ENCODE results near the gene ERCC6L2. TPM values are rescaled to one million over a fixed set of nuclear protein-coding genes. Genes with fewer than 3 reads are reported as not detected.

The ERCC6L2 gene
- total RNA-seq, 1 experiment from 2014 or later: 75.0 TPM

GRCh38 chr9:95876595-95876994, 1.1 kb downstream of the ERCC6L2 start:
- Histone ChIP-seq H3K36me3 (peaks cover 27% of the 10 kb centered on the region), H3K27me3 (replicated peaks) (no peaks in the 10 kb centered on the region), H3K9me3 (replicated peaks) (no peaks in the 10 kb centered on the region), H3K27ac (no peak overlapping the region), H3K4me1 (replicated peaks) (peaks cover 28% of the 10 kb centered on the region), H3K4me3 (no peak overlapping the region)
- DNase-seq (ENCODE audit: low read depth in 1 of 2, low spot score in 2 of 2): no peak

DNA sequence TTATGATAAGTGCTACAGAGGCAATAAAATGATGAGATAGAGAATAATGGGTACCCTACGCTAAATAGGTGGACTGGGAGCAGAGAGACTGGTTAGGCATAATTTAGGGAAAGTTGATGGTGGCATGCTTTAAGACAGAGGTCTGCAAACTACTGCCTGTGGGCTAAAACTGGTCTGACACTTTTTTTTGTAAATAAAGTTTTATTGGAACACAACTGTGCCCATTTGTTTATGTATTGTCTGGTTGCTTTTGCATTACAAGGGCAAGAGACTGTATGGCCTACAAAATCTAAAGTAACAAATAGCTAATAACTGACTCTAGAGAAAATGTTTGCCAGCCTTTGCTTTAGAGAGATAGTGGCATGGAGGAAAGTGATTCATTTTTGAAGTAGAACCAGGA, 2.5 kb downstream of the ERCC6L2 start:
- no peak for DNase-seq (ENCODE audit: low read depth in 1 of 2, low spot score in 2 of 2)
- Histone ChIP-seq H3K4me1 (replicated peaks) (peaks cover 28% of the 10 kb centered on the region), H3K27me3 (replicated peaks) (no peaks in the 10 kb centered on the region), H3K27ac (no peak overlapping the region), H3K9me3 (replicated peaks) (no peaks in the 10 kb centered on the region), H3K4me3 (no peak overlapping the region), H3K36me3 (peaks cover 32% of the 10 kb centered on the region)

- peak in 1 of 2 experiments; percentile 46 for DNase-seq (ENCODE audit: low read depth in 1 of 2, low spot score in 2 of 2)
- Histone ChIP-seq H3K27me3 (replicated peaks) (no peaks in the 10 kb centered on the region), H3K4me1 (replicated peaks) (peaks cover 20% of the 10 kb centered on the region), H3K27ac (peak overlapping the region; percentile 72), H3K4me3 (no peak overlapping the region), H3K9me3 (replicated peaks) (no peaks in the 10 kb centered on the region), H3K36me3 (peaks cover 35% of the 10 kb centered on the region)
Measured at GRCh38 chr9:95879591-95879990, 4.1 kb downstream of the ERCC6L2 start.

DNA sequence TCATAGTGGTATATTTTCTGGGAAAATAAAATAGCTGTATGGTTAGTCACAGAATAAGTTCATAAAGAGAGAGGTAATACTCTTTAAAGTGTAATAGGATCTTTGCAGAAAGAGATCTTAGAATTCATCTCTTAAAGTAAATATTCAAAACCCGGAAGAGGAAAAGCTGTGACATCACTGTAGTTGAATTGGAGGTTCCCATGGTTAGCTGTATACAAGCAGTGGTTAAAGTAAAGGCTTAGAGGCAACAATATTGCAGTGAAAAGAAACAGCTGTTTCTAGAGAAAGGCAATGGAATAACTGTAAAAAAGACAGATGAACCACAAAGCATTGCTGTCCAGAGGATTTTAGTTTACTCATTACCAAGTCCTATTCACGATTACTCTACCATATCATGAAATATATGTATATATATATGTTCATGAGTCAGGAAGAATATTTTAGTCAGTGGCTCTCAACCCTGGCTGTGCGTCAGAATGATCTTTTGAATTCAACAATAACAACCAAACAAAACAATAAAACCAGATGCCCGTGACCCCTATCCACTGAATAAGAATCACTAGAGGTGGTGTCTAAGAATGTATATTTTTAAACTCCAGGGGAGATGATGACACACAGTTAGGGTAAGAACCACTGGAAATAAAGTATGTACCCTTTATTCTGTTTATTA, 4.7 kb downstream of the ERCC6L2 start:
- Histone ChIP-seq H3K9me3 (replicated peaks) (no peaks in the 10 kb centered on the region), H3K36me3 (peaks cover 36% of the 10 kb centered on the region), H3K27ac (peak overlapping the region; percentile 72), H3K4me3 (no peak overlapping the region), H3K4me1 (replicated peaks) (peaks cover 19% of the 10 kb centered on the region), H3K27me3 (replicated peaks) (no peaks in the 10 kb centered on the region)
- DNase-seq (ENCODE audit: low read depth in 1 of 2, low spot score in 2 of 2): peak in 1 of 2 experiments; percentile 72

GRCh38 chr9:95887926-95888497, 12.5 kb downstream of the ERCC6L2 start:
- no peak for DNase-seq (ENCODE audit: low read depth in 1 of 2, low spot score in 2 of 2)
- peaks cover 41% of the 10 kb centered on the region for H3K36me3 ChIP-seq
- H3K27me3 ChIP-seq (replicated peaks): no peaks in the 10 kb centered on the region
- no peak overlapping the region for H3K4me3 ChIP-seq
- H3K9me3 ChIP-seq (replicated peaks): no peaks in the 10 kb centered on the region
- no peaks in the 10 kb centered on the region for H3K4me1 ChIP-seq (replicated peaks)
- H3K27ac ChIP-seq: no peak overlapping the region

GRCh38 chr9:95890594-95890993, 15.1 kb downstream of the ERCC6L2 start:
- Histone ChIP-seq H3K27ac (no peak overlapping the region), H3K9me3 (replicated peaks) (no peaks in the 10 kb centered on the region), H3K27me3 (replicated peaks) (no peaks in the 10 kb centered on the region), H3K4me1 (replicated peaks) (no peaks in the 10 kb centered on the region), H3K4me3 (no peak overlapping the region), H3K36me3 (peaks cover 23% of the 10 kb centered on the region)
- DNase-seq (ENCODE audit: low read depth in 1 of 2, low spot score in 2 of 2): no peak

DNA sequence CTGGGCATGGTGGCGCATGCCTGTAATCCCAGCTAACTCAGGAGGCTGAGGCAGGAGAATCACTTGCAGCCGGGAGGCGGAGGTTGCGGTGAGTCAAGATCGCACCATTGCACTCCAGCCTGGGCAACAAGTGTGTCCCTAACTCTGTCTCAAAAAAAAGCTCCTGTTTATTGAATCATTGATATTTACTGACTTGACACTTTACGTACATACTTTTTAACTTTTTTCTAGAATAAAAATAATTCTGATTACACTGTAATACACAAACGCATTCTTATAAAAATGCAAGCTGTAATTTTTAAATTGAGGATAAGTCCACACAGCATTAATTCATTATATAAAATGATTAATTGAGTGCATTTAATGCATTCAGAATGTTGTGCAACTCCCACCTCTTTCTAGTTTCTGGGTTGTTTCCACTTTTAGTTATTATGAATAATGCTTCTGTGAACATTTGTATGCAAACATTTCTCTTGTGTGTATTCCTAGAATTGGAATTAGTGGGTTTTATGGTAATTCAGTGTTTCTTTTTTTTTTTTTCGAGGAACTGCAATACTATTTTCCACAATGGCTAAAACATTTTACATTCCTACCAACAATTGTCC, 15.7 kb downstream of the ERCC6L2 start:
- H3K4me3 ChIP-seq: no peak overlapping the region
- no peak for DNase-seq (ENCODE audit: low read depth in 1 of 2, low spot score in 2 of 2)
- H3K27ac ChIP-seq: no peak overlapping the region
- H3K4me1 ChIP-seq (replicated peaks): no peaks in the 10 kb centered on the region
- no peaks in the 10 kb centered on the region for H3K9me3 ChIP-seq (replicated peaks)
- peaks cover 19% of the 10 kb centered on the region for H3K36me3 ChIP-seq
- no peaks in the 10 kb centered on the region for H3K27me3 ChIP-seq (replicated peaks)

- H3K4me3 ChIP-seq: no peak overlapping the region
- H3K27ac ChIP-seq: no peak overlapping the region
- peaks cover 9% of the 10 kb centered on the region; the same call in 1 of the 2 replicates for H3K36me3 ChIP-seq
- no peak for DNase-seq (ENCODE audit: low read depth in 1 of 2, low spot score in 2 of 2)
- no peaks in the 10 kb centered on the region for H3K27me3 ChIP-seq (replicated peaks)
- no peaks in the 10 kb centered on the region for H3K9me3 ChIP-seq (replicated peaks)
- H3K4me1 ChIP-seq (replicated peaks): no peaks in the 10 kb centered on the region
Measured at GRCh38 chr9:95892690-95893089, 17.2 kb downstream of the ERCC6L2 start.

DNA sequence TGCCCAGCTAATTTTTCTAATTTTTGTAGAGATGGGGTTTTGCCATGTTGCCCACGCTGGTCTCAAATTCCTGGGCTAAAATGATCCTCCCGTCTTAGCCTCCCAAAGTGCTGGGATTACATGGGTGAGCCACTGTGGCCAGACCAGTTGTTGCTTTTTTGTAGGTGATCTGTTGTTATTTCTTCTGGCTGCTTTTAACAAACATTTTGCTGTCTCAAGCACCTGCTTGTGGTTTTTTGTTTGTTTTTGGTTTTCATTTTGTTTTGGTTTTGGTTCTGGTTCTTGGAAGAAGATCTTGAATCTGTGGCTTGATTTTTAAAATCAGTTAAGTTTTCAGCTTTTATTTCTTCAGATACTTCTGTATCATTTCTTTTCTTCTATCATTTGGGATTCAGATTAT, 21.1 kb downstream of the ERCC6L2 start:
- DNase-seq (ENCODE audit: low read depth in 1 of 2, low spot score in 2 of 2): no peak
- H3K9me3 ChIP-seq (replicated peaks): no peaks in the 10 kb centered on the region
- 0 out of 2 replicates have a peak, but pooled peaks cover 7% of the 10 kb centered on the region for H3K36me3 ChIP-seq
- no peak overlapping the region for H3K27ac ChIP-seq
- H3K27me3 ChIP-seq (replicated peaks): no peaks in the 10 kb centered on the region
- no peaks in the 10 kb centered on the region for H3K4me1 ChIP-seq (replicated peaks)
- no peak overlapping the region for H3K4me3 ChIP-seq

DNA sequence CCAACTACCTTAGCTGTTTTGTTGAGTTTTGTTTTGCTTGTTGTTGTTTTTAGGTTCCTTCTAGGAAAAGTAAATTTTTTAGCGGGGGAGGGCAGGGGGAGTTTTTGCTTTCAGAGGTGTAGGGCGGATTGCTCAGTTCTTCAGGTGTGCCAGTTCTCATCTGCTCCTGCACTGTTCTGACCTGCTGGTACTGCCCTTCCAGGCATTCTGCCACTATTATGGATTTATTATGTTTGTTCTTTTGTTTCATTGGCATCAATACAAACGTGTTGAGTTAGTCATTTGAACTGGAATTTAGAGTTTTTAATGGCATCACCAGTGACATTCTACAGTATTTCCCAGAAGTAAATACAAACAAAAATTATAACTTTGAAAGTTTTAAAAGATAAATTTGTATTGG, 26.0 kb downstream of the ERCC6L2 start:
- no peak overlapping the region for H3K4me3 ChIP-seq
- DNase-seq (ENCODE audit: low read depth in 1 of 2, low spot score in 2 of 2): no peak
- no peaks in the 10 kb centered on the region for H3K27me3 ChIP-seq (replicated peaks)
- H3K27ac ChIP-seq: no peak overlapping the region
- no peaks in the 10 kb centered on the region for H3K4me1 ChIP-seq (replicated peaks)
- H3K9me3 ChIP-seq (replicated peaks): no peaks in the 10 kb centered on the region
- peaks cover 17% of the 10 kb centered on the region for H3K36me3 ChIP-seq

- peaks cover 26% of the 10 kb centered on the region for H3K36me3 ChIP-seq
- H3K4me1 ChIP-seq (replicated peaks): no peaks in the 10 kb centered on the region
- no peaks in the 10 kb centered on the region for H3K27me3 ChIP-seq (replicated peaks)
- H3K9me3 ChIP-seq (replicated peaks): no peaks in the 10 kb centered on the region
- DNase-seq (ENCODE audit: low read depth in 1 of 2, low spot score in 2 of 2): no peak
- H3K27ac ChIP-seq: no peak overlapping the region
- no peak overlapping the region for H3K4me3 ChIP-seq
Measured at GRCh38 chr9:95903398-95903797, 27.9 kb downstream of the ERCC6L2 start.

DNA sequence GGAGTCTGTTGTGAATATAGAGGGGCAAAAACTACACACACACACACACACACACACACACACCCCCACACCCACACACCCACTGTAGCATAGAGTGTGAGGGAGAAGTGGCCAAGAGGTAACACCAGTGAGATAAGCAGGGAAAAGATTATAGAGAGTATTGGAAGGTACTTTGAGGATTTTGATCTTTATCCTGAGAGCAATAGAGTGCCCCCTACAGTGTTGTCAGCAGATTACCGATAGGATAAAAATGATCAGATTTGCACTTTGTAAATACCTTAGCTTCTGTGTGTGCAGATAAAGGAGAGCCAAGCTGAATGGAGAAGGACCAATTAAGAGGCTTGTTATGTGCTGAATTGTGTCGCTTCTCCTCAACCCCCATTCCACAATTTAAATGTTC, 32.3 kb downstream of the ERCC6L2 start:
- H3K36me3 ChIP-seq: peaks cover 36% of the 10 kb centered on the region
- no peak overlapping the region for H3K4me3 ChIP-seq
- no peak for DNase-seq (ENCODE audit: low read depth in 1 of 2, low spot score in 2 of 2)

DNA sequence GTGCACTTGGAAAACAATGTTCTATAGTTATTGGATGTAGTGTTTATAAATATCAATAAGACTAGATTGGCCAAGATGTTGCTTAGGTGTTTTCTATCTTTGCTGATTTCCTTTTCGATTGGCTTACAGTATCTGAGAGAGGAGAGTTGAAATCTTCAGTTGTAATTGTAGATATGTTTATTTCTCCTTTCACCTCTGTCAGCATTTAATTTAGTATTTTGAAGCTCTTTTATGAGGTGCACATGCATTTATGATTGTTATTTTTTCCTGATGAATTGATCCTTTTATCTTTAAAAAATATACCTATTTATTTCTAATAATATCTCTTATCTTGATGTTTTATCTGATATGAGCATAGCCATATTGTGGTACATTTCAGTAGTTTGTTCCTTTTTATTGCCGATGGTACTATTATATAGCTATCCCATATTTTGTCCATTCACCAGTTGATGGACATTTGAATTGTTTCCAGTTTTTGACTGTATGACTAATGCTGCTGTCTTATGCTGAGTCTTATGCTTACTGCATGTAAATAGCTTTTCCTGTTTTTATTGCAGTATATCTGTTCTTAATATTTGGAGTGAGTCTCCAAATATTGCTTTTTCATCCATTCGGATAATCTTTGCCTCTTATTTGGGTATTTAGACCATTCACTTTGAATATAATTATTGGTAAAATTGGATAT, 34.7 kb downstream of the ERCC6L2 start:
- Histone ChIP-seq H3K27me3 (replicated peaks) (no peaks in the 10 kb centered on the region), H3K4me1 (replicated peaks) (no peaks in the 10 kb centered on the region), H3K36me3 (peaks cover 37% of the 10 kb centered on the region), H3K9me3 (replicated peaks) (no peaks in the 10 kb centered on the region), H3K4me3 (no peak overlapping the region), H3K27ac (no peak overlapping the region)
- DNase-seq (ENCODE audit: low read depth in 1 of 2, low spot score in 2 of 2): no peak

More for the DNA sequence above, 32.3 kb downstream of the ERCC6L2 start:
- Histone ChIP-seq H3K27ac (no peak overlapping the region), H3K9me3 (replicated peaks) (no peaks in the 10 kb centered on the region), H3K27me3 (replicated peaks) (no peaks in the 10 kb centered on the region), H3K4me1 (replicated peaks) (no peaks in the 10 kb centered on the region)

DNA sequence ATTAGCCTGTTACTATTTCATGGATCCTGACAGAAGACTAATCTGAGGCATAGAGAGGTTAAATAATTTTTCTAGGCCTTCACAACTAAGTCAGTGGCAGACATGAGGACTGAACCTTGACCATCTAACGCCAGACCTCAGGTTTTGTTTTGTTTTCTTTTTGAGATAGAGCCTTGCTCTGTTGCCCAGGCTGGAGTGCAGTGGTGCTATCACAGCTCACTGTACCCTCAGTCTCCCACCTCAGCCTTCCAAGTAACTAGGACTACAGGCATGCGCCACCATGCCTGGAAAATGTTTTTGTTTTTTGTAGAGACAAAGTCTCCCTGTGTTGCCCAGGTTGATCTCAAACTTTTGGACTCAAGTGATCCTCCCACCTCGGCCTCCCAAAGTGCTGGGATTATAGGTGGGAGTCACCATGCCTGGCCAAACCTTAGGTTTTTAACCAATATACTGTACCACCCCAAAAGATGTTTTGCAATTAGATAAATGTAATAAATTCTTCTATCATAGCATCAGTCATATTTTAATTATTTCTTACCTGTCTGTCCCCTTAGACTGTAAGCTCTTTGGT, 35.4 kb downstream of the ERCC6L2 start:
- H3K9me3 ChIP-seq (replicated peaks): no peaks in the 10 kb centered on the region
- no peak for DNase-seq (ENCODE audit: low read depth in 1 of 2, low spot score in 2 of 2)
- no peak overlapping the region for H3K4me3 ChIP-seq
- no peaks in the 10 kb centered on the region for H3K4me1 ChIP-seq (replicated peaks)
- H3K36me3 ChIP-seq: peaks cover 37% of the 10 kb centered on the region
- H3K27ac ChIP-seq: no peak overlapping the region
- H3K27me3 ChIP-seq (replicated peaks): no peaks in the 10 kb centered on the region
